ENCODE results near the gene TBR1.

GRCh38 chr2:161369311-161369710 lies 46.8 kb upstream of the TBR1 start:
- no peak for TF ChIP-seq CTCF (IDR thresholded peaks at IDR 0.05)
- TF ChIP-seq POLR2AphosphoS5 (IDR thresholded peaks at IDR 0.05) = no peak
- TF ChIP-seq POLR2A (IDR thresholded peaks at IDR 0.05) = no peak
